SK-N-SH treated with all-trans-retinoic acid at 6 μM for 48 hours (cell line): ENCODE measurements around the gene DPM3.
A peak's percentile ranks its signal among the peaks of the same experiment; 100 is the strongest.

Experiments
- ATAC-seq: fragments of 200-7000 bp; cut with Tn5 transposase; 3 replicates; pipeline ENCODE4 v1.9.1; 2020; ENCODE audit warnings: mild to moderate bottlenecking, moderate library complexity
- CSDC2 ChIP-seq: fragments of 250-450 bp; sonication (Bioruptor Pico); IDR thresholded peaks from 2 replicates; pipeline ENCODE4 v1.5.0; 2020; ENCODE audit warnings: mild to moderate bottlenecking, moderate library complexity
- ESRRG ChIP-seq: fragments of 250-450 bp; sonication (Bioruptor Pico); IDR thresholded peaks from 2 replicates; pipeline ENCODE4 v1.6.1; 2021; ENCODE audit warnings: mild to moderate bottlenecking
- GLIS3 ChIP-seq: fragments of 250-450 bp; sonication (Bioruptor Pico); IDR thresholded peaks from 2 replicates; pipeline ENCODE4 v1.5.0; 2020; ENCODE audit warnings: mild to moderate bottlenecking, moderate library complexity
- PPARA ChIP-seq: fragments of 250-450 bp; sonication (Bioruptor Pico); IDR thresholded peaks from 2 replicates; pipeline ENCODE4 v1.5.0; 2020; ENCODE audit warnings: mild to moderate bottlenecking, borderline replicate concordance
- SNAI2 ChIP-seq: fragments of 250-450 bp; sonication (Bioruptor Pico); IDR thresholded peaks from 2 replicates; pipeline ENCODE4 v1.5.0; 2020; ENCODE audit warnings: mild to moderate bottlenecking, moderate library complexity
- TCF4 ChIP-seq: fragments of 250-450 bp; sonication (Bioruptor Pico); IDR thresholded peaks from 2 replicates; pipeline ENCODE4 v1.8.0; 2021; ENCODE audit warnings: mild to moderate bottlenecking, moderate library complexity, borderline replicate concordance
- TOX ChIP-seq: fragments of 250-450 bp; sonication (Bioruptor Pico); IDR thresholded peaks from 2 replicates; pipeline ENCODE4 v1.8.0; 2021; ENCODE audit warnings: mild to moderate bottlenecking, moderate library complexity, borderline replicate concordance
- ZC3H10 ChIP-seq: fragments of 250-450 bp; sonication (Bioruptor Pico); IDR thresholded peaks from 2 replicates; pipeline ENCODE4 v1.5.1; 2021; ENCODE audit warnings: mild to moderate bottlenecking, moderate library complexity
- ZFP30 ChIP-seq: fragments of 450-650 bp; formaldehyde crosslinking; IDR thresholded peaks from 2 replicates; pipeline ENCODE4 v1.5.0; 2022; ENCODE audit warnings: mild to moderate bottlenecking, moderate library complexity
- ZNF8 ChIP-seq: fragments of 450-650 bp; formaldehyde crosslinking; IDR thresholded peaks from 2 replicates; pipeline ENCODE4 v1.5.0; 2020; ENCODE audit warnings: mild to moderate bottlenecking, moderate library complexity
- TF ChIP-seq, protein P1 (sequence below): fragments of 250-450 bp; sonication (Bioruptor Pico); IDR thresholded peaks from 2 replicates; pipeline ENCODE4 v1.5.0; 2020; ENCODE audit warnings: mild to moderate bottlenecking, moderate library complexity
- TF ChIP-seq, protein P2 (sequence below): fragments of 250-450 bp; sonication (Bioruptor Pico); IDR thresholded peaks from 2 replicates; pipeline ENCODE4 v1.8.0; 2021; ENCODE audit warnings: low read depth, mild to moderate bottlenecking, moderate library complexity, borderline replicate concordance
- TF ChIP-seq, protein P3 (sequence below): fragments of 250-450 bp; sonication (Bioruptor Pico); IDR thresholded peaks from 2 replicates; pipeline ENCODE4 v1.5.1; 2020; ENCODE audit warnings: low read depth, mild to moderate bottlenecking, moderate library complexity
- TF ChIP-seq, protein P4 (sequence below): fragments of 250-450 bp; sonication (Bioruptor Pico); IDR thresholded peaks from 2 replicates; pipeline ENCODE4 v1.5.1; 2021; ENCODE audit warnings: mild to moderate bottlenecking, moderate library complexity

Gene DPM3

DNA sequence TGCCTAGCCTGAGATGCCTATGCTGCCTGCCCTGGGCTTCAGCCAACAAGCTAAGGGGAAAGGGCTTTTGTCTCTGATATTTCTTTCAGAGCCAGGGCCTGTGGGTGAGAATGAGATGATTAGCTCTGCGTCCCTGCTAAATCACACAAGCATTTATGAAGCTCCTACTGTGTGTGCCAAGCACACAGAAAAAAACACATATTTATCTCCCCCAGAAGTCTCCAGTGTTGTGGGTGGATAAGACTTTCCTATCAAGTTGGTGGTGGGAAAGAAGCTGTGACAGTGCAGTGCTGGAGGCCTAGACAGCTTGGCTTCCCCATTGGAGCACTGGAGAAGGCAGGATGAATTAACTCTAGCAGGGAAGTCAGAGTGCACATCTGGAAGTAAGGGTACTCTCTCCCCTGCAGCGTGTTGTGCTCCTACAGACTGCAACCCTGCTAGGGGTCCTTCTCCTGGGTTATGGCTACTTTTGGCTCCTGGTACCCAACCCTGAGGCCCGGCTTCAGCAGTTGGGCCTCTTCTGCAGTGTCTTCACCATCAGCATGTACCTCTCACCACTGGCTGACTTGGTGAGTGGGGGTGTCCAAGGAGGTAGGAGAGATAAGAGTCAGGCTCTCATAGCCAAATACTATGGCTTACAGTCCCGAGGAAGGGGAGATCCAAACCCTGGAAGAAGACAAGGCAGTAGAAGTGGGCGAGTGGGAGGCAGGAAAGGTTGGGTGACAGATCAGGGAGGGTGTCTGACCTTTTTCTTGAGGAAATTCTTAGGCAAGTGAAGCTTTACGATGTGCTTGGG, 3.0 kb downstream of the DPM3 start:
- TF ChIP-seq, protein P1, sequence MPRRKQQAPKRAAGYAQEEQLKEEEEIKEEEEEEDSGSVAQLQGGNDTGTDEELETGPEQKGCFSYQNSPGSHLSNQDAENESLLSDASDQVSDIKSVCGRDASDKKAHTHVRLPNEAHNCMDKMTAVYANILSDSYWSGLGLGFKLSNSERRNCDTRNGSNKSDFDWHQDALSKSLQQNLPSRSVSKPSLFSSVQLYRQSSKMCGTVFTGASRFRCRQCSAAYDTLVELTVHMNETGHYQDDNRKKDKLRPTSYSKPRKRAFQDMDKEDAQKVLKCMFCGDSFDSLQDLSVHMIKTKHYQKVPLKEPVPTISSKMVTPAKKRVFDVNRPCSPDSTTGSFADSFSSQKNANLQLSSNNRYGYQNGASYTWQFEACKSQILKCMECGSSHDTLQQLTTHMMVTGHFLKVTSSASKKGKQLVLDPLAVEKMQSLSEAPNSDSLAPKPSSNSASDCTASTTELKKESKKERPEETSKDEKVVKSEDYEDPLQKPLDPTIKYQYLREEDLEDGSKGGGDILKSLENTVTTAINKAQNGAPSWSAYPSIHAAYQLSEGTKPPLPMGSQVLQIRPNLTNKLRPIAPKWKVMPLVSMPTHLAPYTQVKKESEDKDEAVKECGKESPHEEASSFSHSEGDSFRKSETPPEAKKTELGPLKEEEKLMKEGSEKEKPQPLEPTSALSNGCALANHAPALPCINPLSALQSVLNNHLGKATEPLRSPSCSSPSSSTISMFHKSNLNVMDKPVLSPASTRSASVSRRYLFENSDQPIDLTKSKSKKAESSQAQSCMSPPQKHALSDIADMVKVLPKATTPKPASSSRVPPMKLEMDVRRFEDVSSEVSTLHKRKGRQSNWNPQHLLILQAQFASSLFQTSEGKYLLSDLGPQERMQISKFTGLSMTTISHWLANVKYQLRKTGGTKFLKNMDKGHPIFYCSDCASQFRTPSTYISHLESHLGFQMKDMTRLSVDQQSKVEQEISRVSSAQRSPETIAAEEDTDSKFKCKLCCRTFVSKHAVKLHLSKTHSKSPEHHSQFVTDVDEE (CRISPR knock-in tag), result no peak
- TF ChIP-seq, all 23 proteins: peak for 0
- ATAC-seq, result no peak

DNA sequence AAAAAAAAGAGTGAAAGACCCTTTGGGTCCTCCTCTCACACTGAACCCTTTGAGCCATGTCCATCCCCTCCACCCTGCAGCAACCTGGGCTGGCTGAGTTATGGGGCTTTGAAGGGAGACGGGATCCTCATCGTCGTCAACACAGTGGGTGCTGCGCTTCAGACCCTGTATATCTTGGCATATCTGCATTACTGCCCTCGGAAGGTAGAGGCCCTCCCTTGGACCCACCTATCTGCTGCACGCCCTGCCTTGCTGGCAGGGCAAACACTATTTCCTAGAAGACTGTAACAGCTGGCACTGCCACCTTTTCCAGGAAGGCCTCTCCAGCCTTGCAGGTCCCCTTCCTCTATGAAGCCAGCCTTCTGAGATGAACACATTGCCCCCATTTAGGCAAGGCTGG, 3.6 kb downstream of the DPM3 start:
- TF ChIP-seq PPARA (CRISPR knock-in tag), result no peak
- no peak for TF ChIP-seq SNAI2 (CRISPR knock-in tag)
- TF ChIP-seq, protein P1 (CRISPR knock-in tag), result no peak
- no peak for TF ChIP-seq ZNF8 (CRISPR knock-in tag)
- TF ChIP-seq, protein P2, sequence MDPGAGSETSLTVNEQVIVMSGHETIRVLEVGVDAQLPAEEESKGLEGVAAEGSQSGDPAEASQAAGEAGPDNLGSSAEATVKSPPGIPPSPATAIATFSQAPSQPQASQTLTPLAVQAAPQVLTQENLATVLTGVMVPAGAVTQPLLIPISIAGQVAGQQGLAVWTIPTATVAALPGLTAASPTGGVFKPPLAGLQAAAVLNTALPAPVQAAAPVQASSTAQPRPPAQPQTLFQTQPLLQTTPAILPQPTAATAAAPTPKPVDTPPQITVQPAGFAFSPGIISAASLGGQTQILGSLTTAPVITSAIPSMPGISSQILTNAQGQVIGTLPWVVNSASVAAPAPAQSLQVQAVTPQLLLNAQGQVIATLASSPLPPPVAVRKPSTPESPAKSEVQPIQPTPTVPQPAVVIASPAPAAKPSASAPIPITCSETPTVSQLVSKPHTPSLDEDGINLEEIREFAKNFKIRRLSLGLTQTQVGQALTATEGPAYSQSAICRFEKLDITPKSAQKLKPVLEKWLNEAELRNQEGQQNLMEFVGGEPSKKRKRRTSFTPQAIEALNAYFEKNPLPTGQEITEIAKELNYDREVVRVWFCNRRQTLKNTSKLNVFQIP, result no peak
- TF ChIP-seq ZFP30 (CRISPR knock-in tag), result no peak
- TF ChIP-seq TCF4 (CRISPR knock-in tag), result no peak
- TF ChIP-seq CSDC2, result no peak
- TF ChIP-seq, protein P3, sequence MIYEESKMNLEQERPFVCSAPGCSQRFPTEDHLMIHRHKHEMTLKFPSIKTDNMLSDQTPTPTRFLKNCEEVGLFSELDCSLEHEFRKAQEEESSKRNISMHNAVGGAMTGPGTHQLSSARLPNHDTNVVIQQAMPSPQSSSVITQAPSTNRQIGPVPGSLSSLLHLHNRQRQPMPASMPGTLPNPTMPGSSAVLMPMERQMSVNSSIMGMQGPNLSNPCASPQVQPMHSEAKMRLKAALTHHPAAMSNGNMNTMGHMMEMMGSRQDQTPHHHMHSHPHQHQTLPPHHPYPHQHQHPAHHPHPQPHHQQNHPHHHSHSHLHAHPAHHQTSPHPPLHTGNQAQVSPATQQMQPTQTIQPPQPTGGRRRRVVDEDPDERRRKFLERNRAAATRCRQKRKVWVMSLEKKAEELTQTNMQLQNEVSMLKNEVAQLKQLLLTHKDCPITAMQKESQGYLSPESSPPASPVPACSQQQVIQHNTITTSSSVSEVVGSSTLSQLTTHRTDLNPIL (CRISPR knock-in tag), result no peak
- TF ChIP-seq, protein P4, sequence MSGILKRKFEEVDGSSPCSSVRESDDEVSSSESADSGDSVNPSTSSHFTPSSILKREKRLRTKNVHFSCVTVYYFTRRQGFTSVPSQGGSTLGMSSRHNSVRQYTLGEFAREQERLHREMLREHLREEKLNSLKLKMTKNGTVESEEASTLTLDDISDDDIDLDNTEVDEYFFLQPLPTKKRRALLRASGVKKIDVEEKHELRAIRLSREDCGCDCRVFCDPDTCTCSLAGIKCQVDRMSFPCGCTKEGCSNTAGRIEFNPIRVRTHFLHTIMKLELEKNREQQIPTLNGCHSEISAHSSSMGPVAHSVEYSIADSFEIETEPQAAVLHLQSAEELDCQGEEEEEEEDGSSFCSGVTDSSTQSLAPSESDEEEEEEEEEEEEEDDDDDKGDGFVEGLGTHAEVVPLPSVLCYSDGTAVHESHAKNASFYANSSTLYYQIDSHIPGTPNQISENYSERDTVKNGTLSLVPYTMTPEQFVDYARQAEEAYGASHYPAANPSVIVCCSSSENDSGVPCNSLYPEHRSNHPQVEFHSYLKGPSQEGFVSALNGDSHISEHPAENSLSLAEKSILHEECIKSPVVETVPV, result no peak
- no peak for TF ChIP-seq ESRRG (CRISPR knock-in tag)
- ATAC-seq, result no peak

DNA sequence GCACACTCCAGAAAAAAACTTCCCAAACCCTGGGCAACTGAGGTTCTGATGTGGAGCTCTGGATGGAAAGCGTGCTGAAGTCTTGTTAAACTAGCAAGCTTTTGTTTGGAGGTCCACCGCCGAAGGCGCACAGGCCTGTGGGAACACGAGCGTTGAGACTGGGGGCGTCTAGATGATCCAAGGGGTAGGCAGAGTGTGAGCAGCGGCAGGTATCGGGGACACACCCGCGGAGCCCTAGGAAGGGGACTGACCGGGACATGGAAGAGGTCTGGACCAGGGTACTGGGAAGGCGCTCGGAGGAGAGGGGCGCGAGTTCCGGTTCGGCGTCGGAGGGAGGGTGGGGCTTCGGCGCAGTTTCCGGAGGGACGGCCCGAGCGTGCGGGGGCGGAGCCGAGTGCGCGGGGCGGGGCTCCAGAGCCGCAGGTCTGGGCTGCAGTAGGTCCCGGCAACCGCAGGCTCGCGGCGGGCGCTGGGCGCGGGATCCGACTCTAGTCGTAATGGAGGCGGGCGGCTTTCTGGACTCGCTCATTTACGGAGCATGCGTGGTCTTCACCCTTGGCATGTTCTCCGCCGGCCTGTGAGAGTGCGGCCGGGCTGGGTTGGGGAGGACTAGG, 4.8 kb downstream of the DPM3 start, which contains the start of gene SLC50A1:
Gene SLC50A1 (plus strand): TSS at position 438 of the 614 bp plus-strand sequence. CDS start 60 bp downstream, at position 498.
- peak; percentile 89 for ATAC-seq
- TF ChIP-seq TCF4 (CRISPR knock-in tag) (no peak), PPARA (CRISPR knock-in tag) (no peak), TOX (CRISPR knock-in tag) (0 out of 2 replicates have a peak, but pooled peaks have one; percentile 5), GLIS3 (no peak; the same call in 1 of the 2 replicates), ZC3H10 (CRISPR knock-in tag) (0 out of 2 replicates have a peak, but pooled peaks have one; percentile 20)
- TF ChIP-seq, protein P4, result no peak
